Suppressor macrophage treated with lipopolysaccharide for 1 hour (primary cell): ENCODE results near the gene LYZL4.

Experiments
- DNase-seq, 3 donors: peaks; one replicate each; pipeline ENCODE4 v3.0.0-alpha.2; 2020 to 2022

Gene LYZL4

DNA sequence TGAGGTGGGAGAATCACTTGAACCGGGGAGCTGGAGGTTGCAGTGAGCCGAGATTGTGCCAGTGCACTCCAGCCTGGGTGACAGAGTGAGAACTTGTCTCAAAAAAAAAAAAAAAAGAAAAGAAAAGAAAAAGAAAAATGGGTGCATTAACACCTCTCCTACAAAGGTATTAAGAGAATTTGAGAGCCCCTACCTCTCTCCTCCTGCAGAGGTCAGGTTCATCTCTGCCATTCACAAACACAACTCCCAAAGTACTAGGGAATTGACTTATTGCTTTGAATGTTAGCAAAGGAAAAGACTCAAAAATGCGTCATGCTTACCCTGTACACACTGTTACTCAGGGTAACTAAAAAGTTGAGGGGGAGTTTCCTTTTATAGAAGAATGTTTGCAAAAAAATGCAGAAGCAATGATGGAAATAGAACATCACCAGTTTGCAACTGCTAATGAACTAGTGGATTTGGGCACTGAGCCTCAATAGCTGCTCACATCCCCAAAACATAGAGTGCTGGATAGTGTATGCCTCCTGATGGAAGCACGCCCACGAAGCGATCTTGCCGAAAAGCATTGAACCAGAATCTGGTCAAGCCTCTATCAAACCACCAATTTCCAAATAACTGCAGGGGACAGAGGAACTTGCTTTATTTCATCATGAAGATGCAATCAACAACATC is 15.5 kb upstream of the LYZL4 start:
- peak in 1 of 3 donors; percentile 34 for DNase-seq

DNA sequence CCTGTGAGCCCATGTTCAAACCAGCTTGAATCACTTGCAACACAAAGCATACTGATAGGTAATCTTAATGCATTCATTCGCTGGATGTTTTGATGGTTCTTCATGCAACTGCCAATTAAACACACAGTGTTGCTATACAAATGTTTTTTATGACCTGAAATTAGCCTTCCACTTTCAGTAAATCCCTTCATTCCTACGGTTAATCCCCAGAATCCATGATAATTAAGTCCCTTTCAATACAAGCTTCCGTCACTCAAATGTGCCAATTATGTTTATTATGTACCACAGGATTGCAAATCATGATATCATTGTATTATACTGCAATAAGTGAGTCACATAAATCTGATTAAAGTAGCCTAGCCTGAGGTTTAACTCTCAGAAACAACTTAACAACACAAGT is 14.5 kb upstream of the LYZL4 start:
- DNase-seq, result no peak

DNA sequence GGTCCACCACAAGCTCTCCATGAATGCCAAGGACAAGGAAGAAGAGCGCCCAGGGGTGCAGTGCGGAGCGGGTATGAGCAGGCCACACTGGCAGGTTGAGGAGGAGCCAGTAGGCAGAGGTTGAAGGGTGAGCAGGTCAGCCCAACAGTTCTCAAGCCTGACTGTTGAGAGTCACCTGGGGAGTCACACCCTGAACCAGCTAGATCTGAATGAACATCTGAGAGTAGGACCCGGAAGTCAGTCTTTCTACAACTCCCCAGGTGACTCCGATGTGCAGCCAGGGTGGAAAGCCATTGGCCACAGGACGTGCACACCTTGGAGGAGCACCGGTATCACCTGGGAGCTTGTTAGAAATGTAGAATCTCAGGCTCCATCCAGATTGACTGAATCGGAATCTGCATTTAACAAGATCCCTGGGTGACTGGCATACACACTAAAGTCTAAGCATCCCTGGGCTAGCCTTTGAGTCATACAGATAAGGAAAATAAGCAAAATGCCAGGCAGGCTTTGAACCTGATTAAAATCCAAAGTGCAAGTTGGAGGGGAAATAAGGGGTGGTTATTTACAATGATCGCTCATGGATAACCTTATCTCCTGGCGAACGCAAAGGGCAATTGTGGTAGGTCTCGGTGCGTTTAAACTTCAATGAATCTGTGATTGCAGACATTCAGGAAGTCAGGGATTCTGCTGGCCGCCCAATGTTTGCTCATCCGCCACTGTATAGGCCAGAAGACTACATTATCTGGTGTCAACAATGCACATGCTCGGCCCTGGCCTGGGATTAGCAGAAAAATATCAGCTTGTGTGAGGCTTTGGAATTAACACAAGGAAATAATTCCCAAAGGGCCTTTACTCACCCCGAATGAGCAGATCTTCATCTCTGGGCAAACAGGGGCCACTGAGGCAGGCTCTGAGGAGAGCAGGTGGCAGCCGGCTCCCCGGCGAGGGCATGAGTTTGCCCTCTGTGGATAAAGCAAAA is 11.7 kb upstream of the LYZL4 start:
- no peak for DNase-seq

DNA sequence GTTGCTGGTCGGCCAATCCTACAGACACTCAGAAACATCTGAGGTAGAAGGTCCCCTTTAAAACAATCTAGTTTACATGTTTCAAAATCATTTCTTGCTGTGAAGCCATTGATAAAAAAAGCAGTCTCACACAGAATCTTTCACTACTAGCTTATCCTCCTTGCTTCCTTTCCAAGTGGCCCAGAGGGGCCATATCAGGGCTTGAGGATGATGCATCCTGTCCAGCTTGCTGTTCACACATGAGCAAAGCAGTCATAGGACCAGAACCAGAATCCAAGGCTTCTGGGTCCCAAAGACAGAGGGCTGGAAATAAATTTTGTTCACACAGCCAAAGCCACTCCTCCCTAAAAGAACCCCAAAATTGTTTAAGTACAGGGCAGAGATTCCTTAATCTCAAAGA is 9.2 kb upstream of the LYZL4 start:
- no peak for DNase-seq

DNA sequence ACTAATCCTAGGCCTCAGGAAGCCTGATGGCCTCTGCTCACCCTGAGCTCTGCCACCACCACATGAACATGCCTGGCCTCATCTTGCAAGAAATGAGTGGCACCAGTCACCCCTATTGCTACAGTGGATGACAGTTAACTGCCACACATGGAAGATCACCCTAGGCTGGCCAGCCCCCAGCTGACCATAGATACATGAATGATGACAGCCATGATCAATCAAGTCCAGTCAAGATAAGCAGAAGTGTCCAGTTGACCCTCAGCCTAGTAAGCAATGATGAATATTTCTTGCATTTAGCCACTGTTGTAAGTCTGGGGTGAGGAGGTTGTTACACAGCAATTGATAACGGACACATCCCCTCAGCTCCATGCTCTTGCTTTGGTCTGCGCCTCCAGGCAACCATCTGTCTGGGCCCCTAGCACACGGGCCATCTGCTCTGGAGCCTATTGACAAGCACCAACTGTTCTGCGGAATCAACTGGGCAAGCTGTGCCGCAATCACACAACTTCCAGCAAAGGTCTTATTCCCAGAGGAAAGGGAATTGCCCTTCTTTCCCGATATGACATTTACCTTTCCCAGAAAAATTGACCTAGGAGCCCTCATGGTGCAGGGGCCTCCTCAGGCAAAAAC is 2.2 kb upstream of the LYZL4 start:
- DNase-seq, result no peak

DNA sequence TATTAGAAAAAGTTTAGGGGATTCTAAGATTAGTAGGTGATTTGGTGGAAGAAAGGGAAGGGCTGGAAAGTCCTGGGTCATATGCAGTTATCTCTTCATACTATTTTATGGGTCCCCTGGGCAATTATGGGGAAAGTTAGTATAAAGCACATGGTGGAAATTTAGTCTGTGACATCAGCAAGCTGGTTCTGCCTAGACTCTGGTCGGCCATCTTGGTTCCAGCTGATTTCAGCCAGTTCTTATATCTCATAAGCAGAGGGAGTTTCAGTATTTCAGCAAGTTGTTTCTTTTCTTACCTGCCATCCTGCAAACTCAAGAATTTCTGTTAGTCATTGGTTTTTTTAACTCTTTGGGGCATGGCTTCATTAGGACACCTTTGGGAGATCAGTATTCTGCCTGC is 1.0 kb upstream of the LYZL4 start:
- DNase-seq, result no peak

DNA sequence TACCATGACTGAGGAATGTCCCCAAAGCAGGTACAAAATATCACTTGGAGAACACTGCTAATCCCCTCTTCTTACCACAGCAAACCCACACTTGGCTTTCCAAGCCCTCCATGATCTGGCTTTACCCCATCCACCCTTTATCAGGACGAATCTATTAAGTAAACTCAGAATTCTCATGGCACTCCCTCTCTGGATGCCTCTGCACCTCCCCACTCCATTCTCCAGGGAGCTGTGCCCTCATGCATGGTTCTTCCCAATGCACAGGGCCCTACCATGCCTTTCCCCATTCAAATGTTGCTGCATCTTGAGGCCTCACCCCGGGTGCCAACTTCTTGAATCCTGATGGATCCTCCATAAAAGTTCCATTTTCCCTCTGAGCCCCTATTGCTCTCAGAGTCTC is 2.3 kb downstream of the LYZL4 start:
- DNase-seq, result no peak

DNA sequence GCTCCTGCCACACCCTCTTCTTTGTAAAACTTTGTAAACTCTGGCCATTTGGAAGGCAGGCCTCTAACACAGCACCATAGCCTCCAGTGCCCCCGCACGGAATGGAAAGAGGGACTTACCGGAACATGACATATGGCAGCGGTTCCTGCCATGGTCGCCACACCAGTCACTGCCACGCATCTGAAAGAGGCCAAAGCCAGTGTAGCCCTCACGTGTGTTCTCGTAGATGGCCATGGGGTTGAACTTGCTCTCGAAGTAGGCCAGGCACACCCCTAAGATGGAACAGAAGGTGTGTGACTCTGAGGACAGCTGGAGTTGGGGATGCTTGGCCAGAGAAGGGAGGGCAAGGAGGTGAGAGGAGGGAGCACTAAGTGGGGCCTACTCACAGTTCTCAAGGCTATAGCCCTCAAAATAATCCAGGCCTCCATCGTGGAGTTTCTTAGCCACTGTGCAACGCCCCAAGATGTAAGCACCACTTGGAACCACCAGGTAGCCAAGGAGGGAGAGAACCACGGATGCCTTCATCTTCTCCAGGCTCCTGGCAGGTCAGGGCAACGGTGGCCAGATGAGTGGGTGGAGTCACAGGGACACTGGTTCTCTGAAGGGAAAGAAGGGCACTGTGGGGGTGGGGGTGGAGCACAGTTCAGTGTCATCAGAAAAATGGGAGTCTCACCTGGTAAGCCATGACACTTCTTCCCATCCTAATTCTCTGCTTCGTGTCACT is 3.5 kb downstream of the LYZL4 start:
- DNase-seq, result no peak

DNA sequence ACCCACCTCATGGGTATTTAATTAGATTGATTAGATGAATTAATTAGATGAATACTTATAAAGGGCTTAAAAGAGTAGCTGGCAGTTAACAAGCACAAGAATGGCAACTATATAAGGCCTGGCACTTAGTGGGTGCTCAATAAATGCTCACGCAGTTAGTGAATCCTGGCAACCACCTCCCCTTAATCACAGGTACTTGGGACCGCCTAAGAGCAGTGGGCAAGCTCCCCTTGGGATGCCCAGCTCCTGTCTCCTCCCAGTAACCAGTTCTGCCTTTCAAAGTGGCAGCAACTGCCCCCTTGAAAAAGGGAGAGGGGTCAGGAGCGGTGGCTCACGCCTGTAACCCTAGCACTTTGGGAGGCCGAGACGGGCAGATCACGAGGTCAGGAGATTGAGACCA is 4.6 kb downstream of the LYZL4 start:
- DNase-seq, result no peak

DNA sequence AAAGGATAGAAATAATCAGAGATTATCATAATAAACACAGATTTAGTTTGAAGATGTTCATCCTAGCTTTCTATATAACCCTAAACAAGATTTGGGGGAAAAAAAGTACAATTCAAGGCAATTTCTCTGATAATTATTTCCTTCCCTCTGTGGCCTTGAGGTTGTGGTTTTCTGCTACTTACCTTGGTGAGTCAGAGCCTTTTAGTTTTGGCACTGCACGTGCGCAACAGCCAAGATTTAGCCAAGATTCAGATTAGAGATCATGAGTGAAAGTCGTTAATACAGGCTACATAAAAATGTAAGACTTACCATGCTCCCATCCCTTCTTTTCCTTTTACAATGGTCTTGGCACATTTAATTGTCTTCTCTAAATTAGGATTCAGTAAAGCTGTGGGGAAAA is 6.7 kb downstream of the LYZL4 start:
- DNase-seq, result no peak

DNA sequence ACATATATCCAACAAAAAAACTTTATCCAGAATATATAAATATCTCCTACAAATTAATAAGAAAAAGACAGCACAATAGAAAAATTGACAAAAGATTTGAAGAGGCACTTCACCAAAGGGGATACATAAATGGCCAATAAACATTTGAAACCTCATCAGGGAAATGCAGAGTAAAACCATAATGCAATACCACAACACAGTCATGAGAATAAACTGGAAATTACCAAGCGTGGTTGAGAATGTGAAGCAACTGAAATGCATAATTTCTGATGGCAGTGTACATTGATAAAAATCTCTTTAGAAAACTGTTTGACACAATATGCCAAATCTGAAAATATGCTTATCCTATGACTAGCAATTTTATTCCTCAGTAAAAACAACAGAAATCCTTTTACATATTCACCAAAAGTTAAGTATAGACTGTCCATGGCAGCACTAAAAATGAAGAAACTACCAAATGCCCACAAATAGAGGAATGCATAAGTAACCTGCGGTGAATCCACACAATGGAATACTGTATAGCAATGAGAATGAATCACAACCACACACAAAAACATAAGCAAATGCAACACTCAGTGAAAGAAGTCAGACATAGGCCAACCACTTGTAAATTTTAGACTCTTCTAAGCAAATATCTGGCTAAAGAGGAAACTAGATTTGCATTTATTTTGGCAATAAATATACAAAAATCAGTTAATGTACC is 7.9 kb downstream of the LYZL4 start:
- DNase-seq, result no peak

DNA sequence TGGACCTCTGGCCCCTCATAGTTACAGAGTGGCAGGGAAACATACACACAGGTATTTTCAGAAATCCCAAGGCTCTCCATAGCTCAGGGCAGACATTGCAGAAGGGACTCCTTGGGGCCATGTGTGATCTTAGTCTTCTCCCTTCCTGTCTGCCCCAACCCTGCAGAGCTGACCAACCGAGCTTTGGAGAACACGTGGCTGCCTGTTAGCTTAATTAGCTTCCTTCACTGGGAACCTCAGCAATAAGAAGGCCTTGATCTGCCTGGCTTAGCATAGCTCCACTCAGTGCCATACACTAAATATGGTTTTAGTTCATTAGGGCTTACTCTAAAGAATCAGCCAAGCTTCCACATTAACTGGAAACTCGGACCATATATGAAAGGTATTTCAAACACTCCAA is 12.3 kb downstream of the LYZL4 start:
- DNase-seq, result no peak

DNA sequence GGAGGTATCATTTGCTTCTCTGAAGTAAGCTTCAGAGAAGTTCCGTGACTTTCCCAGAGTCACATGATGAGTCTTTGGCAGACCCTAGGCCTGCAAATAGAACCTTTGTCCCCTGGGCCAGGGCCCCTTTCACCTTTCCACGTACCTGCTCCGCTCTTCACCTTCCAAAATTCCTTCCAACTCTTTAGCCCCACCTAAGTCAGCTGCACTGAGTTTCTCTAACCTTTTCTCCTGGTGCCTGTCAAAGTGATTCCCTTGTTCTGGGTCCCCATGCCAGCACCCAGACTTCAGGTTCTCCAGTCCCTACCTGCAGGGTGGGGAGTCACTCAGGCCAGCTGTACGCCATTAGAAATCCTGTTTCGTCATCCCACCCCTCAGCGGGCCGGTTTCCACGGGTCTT is 12.8 kb downstream of the LYZL4 start:
- DNase-seq, result no peak

DNA sequence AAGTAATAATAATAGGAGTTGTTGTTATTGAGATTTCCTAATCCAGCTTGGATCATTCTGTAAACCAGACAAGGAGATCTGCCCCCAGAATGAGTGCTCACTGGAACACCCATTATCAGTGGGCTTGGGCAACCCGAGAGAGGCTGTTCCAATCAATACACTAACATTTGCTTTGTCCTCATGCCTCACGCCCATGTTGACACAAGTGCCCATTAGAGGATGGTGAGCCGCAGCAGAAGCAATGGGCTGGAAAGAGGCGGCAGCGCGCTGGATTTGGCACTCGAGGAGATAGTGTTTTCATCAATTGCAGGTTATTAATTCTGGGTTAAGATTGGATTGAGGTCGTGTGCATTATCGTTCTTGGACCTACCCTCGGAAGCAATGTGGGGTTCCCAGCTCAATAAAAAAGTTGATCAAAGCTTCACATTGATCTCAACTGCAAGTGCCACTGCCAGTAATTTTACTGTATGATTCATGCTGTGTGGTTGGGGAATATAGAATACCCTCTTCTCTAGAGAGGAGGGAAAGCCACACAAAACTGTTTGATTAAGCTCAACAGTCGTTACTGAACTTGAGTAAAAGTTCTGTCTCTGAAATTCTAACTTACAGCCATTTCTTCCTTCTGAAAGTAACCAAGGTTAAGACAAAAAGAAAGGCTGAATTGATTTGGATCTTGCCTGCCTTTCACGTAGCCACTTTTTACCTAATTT is 15.7 kb downstream of the LYZL4 start:
- DNase-seq, result no peak

DNA sequence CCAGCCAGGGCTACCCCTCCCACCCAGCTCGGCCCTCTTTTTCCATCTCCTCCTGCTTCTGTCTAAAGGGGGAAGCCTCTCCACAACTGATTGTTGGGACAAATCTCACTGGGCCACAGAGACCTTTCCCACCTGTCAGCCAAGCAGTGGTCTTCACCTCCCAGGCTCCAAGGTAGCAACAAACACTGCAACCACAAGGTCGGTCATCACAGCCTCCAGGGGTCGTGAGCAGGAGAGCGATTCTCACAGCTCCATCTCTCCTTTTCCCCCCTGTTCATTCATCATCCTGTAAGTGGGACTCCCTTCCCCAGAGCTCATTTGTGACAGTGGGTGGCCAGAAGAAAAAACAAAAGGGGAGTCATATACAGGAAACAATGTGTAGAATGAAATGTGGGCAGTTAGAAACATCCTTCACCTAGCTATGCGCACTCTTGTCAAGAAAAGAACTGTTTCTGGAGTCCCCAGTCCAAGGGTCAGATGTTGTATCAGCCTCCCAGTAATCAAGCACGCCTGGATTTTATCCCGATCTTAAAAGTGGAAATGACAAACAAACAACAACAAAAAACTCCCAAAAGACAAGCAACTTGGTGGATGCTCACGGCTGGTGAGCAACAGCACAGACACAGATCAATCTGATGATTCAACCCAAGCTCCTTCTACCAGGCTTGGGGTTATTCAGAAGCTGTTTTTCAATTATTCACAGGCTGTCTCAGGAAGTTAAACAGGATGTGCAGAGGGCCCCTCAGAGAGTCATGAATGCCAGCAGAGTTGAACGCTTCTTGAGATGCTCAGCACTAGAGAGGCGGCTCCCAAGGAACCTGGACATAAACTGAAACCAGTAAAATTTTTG is 22.4 kb downstream of the LYZL4 start:
- peak in 2 of 3 donors; percentile 6 to 19 for DNase-seq

DNA sequence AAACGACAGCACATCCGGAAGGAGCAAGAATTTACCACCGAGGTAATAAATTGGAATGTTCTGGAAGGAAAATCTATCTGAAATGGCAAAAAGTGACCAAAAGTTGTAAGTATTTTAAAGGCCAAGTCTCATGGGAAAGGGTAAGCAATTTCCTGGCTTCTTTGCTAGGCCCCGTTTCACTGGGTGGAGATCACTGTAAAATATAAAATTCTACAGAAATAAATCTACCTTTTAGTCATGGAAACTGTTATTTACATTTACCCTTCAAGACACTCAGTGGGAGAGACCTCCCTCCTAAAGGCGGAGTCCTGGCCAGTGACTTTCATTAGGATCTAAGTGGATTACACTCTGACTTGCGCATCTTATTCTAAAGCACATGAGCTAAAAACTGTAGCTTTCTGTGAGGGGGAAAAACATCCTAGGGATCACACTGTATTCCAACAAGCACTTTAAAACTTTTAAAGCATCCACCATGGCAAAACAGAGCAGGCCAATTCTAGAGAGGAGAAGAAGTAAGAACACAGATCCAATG is 28.8 kb downstream of the LYZL4 start:
- no peak for DNase-seq

DNA sequence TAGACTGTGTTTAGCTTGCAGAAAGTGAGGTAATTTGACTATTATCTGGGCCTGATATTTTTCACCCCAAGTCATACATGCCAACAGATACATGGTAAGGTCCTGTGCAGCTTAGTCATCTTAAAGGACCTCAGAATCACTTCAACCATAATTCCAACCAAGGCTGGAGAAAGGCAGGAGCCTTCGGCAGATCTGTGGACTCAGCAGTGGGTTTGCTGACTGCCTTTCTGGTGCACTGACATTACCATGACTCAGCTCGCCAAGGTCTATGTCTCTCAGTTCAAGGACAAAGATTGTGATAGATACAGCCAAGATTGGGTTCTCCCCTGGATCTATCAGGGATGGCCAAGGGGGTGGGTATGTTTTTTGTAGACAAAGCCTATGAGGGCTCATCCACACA is 32.7 kb downstream of the LYZL4 start:
- DNase-seq, result no peak

DNA sequence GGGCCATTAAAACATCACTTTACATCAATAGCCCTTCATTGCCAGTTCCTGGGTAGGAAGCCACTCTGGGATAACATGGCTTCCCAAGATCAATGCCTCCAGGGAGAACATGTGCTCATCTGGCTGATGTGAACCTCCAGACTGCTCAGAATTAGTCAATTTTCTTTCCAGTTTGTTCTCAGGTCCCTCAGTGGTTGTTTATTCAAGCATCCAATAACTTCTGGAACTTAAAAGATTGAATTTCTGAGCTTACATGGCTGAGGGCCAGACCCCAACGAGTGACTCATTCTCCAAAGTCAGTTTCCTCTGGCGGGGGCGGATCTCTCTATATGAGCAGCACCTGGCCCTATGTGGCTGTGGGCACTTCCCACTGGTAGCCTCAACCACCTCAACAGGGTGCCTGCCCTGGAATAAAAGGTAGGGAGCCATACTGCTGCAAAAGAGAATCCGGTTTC is 34.0 kb downstream of the LYZL4 start:
- peak; percentile 24 to 36 (median 31) for DNase-seq

DNA sequence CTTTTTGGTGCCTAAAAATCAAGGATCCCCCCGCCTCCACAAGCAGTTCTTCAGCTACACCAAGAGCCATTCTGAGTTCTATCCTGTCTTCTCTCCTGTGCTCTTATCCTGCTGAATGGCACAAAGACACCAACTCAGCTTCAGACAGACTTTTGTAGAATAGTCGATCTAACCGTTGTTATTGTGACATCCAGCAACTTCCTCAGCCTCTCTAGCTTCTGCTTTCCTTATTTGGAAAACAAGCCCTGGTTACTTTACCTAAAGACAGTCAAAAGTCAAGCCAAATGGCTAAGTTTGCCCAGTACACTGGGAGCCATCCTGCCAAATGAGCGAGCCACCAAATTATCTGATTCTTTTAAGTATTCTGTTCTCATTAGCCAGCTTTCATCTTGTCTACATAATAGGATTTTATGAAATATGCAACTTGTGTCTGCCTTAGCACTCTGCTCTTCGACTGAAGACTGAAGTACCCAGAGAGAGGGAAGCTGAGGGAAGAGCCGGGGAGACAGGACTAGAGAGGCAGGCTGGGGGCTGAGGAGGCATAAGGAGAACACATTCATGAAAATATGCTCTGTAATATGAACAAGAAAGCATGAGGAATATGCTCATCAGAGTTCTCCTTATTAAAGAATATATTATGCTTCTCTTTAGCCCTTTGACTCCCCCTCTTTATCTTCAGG is 35.1 kb downstream of the LYZL4 start:
- DNase-seq, result peak; percentile 38 to 62 (median 52)

DNA sequence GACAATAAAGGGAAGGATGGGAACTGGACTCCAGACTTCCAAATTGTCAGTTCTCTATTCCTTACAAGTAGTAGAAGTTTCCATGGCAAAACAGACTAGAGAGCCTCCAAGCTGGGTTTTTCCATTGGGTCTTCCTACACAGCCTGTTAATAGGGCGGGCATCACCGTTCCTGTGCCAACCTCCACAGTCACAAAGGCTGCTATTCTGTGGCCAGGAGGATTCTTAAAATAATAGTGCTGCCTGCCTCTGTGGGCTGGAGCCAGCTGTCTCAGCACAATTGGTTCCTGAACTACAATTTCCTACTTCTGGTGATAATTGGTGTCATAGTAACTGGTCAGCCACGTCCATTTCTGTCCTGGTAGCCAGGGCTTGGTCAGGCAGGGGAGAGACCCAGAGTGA is 38.6 kb downstream of the LYZL4 start:
- no peak for DNase-seq
